RWPE2 (cell line): ENCODE data around the gene ISYNA1.

Experiments
- ATAC-seq: fragments of 200-7000 bp; cut with Tn5 transposase; 3 replicates; pipeline ENCODE4 v1.9.1; 2021; ENCODE audit warnings: low read depth
- DNase-seq: peaks from one replicate; pipeline ENCODE4 v3.0.0-alpha.2; 2020; ENCODE audit warnings: low spot score
- H3K27ac ChIP-seq: fragments of 450-650 bp; 2 replicates; pipeline ENCODE4 v1.5.1; 2017; ENCODE audit warnings: mild to moderate bottlenecking; ENCODE audit not compliant: poor library complexity, severe bottlenecking
- H3K27me3 ChIP-seq: fragments of 250-450 bp; sonication (Bioruptor Pico); 2 replicates; pipeline ENCODE4 v1.5.1; 2021; ENCODE audit warnings: mild to moderate bottlenecking, moderate library complexity; ENCODE audit not compliant: insufficient read depth, poor library complexity, severe bottlenecking
- H3K36me3 ChIP-seq: fragments of 250-450 bp; sonication (Bioruptor Pico); 2 replicates; pipeline ENCODE4 v1.5.1; 2020; ENCODE audit warnings: low read depth, mild to moderate bottlenecking, moderate library complexity
- H3K4me1 ChIP-seq: fragments of 250-450 bp; sonication (Bioruptor Pico); 2 replicates; pipeline ENCODE4 v1.5.1; 2021; ENCODE audit warnings: mild to moderate bottlenecking, moderate library complexity; ENCODE audit not compliant: insufficient read depth, poor library complexity, severe bottlenecking
- H3K4me3 ChIP-seq: fragments of 250-450 bp; sonication (Bioruptor Pico); 2 replicates; pipeline ENCODE4 v1.5.1; 2021; ENCODE audit warnings: mild to moderate bottlenecking, moderate library complexity; ENCODE audit not compliant: severe bottlenecking
- H3K9me3 ChIP-seq: fragments of 250-450 bp; sonication (Bioruptor Pico); 2 replicates; pipeline ENCODE4 v1.5.1; 2021; ENCODE audit warnings: mild to moderate bottlenecking, moderate library complexity; ENCODE audit not compliant: severe bottlenecking
- TF ChIP-seq, protein P1 (sequence below): fragments of 450-650 bp; IDR thresholded peaks from one replicate; pipeline ENCODE4 v1.5.1; 2017; ENCODE audit warnings: mild to moderate bottlenecking, moderate library complexity; ENCODE audit not compliant: poor library complexity, severe bottlenecking

ISYNA1 gene

GRCh38 chr19:18477042-18477779 lies 39.3 kb upstream of the ISYNA1 start:
- peak overlapping the region; percentile 85 for H3K27ac ChIP-seq
- no peak overlapping the region for H3K4me3 ChIP-seq
- no peak for ATAC-seq
- TF ChIP-seq, protein P1, sequence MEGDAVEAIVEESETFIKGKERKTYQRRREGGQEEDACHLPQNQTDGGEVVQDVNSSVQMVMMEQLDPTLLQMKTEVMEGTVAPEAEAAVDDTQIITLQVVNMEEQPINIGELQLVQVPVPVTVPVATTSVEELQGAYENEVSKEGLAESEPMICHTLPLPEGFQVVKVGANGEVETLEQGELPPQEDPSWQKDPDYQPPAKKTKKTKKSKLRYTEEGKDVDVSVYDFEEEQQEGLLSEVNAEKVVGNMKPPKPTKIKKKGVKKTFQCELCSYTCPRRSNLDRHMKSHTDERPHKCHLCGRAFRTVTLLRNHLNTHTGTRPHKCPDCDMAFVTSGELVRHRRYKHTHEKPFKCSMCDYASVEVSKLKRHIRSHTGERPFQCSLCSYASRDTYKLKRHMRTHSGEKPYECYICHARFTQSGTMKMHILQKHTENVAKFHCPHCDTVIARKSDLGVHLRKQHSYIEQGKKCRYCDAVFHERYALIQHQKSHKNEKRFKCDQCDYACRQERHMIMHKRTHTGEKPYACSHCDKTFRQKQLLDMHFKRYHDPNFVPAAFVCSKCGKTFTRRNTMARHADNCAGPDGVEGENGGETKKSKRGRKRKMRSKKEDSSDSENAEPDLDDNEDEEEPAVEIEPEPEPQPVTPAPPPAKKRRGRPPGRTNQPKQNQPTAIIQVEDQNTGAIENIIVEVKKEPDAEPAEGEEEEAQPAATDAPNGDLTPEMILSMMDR = peak; percentile 24
- no peaks in the 10 kb centered on the region; the same call in 1 of the 2 replicates for H3K36me3 ChIP-seq
- H3K9me3 ChIP-seq = no peaks in the 10 kb centered on the region
- no peaks in the 10 kb centered on the region for H3K27me3 ChIP-seq
- no peak for DNase-seq
- peaks cover 36% of the 10 kb centered on the region for H3K4me1 ChIP-seq

DNA sequence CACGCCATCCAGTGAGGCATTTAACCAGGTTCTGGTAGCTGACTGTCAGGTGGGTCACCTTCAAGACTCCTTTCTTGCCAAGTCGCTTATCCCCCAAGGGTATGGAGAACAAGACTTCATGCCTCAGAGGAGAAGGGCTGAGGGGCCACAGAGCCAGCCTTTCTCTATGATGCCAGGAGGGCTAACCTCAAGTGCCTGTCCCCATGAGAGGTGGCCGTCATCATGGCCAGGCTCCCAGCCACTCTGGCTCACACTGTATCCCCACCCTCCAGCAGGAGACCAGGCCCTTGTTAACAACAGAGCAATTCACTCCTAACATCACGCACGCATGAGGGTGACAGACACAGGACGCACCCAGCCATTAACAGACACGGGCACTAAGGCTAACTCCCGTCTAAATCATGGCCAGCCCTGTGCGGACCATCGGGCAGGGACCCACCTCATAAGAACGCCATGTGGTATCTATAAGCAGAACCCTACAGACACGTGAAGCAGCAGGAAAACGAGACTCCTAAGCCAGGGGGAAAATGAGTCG lies 38.6 kb upstream of the ISYNA1 start:
- H3K4me3 ChIP-seq = no peak overlapping the region
- TF ChIP-seq, protein P1 = no peak
- H3K36me3 ChIP-seq = no peaks in the 10 kb centered on the region; the same call in 1 of the 2 replicates
- H3K4me1 ChIP-seq = peaks cover 36% of the 10 kb centered on the region
- H3K27me3 ChIP-seq = no peaks in the 10 kb centered on the region
- peak overlapping the region; percentile 85 for H3K27ac ChIP-seq
- H3K9me3 ChIP-seq = no peaks in the 10 kb centered on the region
- ATAC-seq (no peak), DNase-seq (no peak)

- Histone ChIP-seq H3K27me3 (no peaks in the 10 kb centered on the region), H3K4me3 (no peak overlapping the region), H3K27ac (peak overlapping the region; percentile 13), H3K36me3 (peaks cover 5% of the 10 kb centered on the region), H3K4me1 (peaks cover 35% of the 10 kb centered on the region), H3K9me3 (no peaks in the 10 kb centered on the region)
- no peak for DNase-seq
- no peak for ATAC-seq
- TF ChIP-seq, protein P1 = no peak
These were observed 37.9 kb upstream of the ISYNA1 start for GRCh38 chr19:18475762-18476331.

- H3K27me3 ChIP-seq = no peaks in the 10 kb centered on the region
- peak overlapping the region; percentile 13 for H3K27ac ChIP-seq
- DNase-seq (no peak), ATAC-seq (no peak)
- H3K4me3 ChIP-seq = no peak overlapping the region
- H3K36me3 ChIP-seq = peaks cover 11% of the 10 kb centered on the region
- peaks cover 27% of the 10 kb centered on the region for H3K4me1 ChIP-seq
- H3K9me3 ChIP-seq = no peaks in the 10 kb centered on the region
- TF ChIP-seq, protein P1 = no peak
These were observed 37.1 kb upstream of the ISYNA1 start for GRCh38 chr19:18475004-18475453.
